GM12873 (cell line): Measurements from ENCODE around the gene PLK2.

Source experiments
- CTCF ChIP-seq: IDR thresholded peaks from 2 replicates; pipeline ENCODE4 v1.5.1; 2012; ENCODE audit warnings: low read depth, mild to moderate bottlenecking, moderate library complexity, low read length, control low read depth; ENCODE audit not compliant: insufficient read depth; ENCODE audit errors: missing control alignments

The PLK2 gene

DNA sequence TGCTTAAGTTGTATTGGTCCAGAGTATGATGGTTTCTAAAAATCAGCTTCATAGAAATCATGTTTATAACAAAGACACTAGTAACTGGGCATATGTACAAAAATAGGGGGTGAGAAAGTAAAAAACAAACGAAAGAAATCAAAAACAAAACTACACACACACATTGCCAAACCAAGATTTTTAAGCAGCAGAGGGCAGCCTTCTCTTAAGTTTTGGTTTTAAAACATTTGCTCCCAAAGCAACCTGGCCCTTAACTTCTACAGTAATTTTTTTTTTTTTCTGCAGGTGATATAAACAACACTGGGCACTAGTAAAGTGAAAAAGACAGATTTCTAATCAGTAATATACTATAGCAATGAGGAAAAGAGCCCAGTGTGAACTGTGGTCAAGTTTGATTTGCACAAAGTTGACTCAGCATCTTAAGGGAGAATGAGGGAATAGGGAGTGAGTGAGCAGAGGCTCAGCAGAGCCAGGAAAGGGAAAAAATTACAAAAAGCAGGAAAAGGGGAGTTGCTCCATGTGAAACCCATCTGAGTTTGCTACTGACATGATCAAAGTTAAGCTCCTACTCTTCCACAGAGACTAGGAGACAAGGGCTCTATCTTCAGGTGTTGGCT, 18.0 kb upstream of the PLK2 start:
- peak; percentile 25 for TF ChIP-seq CTCF

DNA sequence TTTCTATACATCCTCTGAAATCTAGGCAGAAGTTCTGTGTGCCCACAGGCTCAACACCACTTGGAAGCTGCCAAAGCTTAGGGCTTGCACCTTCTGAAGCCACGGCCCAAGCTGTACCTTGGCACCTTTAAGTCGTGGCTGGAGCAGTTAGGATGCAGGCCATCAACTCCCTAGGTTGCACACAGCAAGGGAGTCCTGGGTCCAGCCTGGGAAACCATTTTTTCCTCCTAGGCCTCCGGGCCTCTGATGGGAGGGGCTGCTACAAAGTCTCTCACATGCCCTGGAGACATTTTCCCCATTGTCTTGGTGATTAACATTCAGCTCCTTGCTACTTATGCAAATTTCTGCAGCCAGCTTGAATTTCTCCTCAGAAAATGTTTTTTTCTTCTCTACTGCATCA, 15.5 kb upstream of the PLK2 start:
- TF ChIP-seq CTCF = no peak

DNA sequence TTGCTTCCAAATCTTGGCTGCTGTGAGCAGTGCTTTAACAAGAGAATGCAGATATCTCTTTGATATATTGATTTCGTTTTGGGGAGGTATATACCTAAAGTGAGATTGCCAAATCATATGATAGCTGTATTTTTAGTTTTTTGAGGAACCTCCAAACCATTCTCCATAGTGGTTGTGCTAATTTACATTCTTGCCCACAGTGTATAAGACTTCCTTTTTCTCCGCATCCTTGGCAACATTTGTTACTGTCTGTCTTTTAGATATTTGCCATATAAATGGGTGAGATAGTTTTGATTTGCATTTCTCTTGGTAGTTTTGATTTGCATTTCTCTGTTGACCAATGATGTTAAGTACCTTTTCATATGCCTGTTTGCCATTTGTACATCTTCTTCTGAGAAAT, 10.0 kb upstream of the PLK2 start:
- no peak for TF ChIP-seq CTCF

- TF ChIP-seq CTCF = no peak
Measured at GRCh38 chr5:58466939-58467338, 7.1 kb upstream of the PLK2 start.

DNA sequence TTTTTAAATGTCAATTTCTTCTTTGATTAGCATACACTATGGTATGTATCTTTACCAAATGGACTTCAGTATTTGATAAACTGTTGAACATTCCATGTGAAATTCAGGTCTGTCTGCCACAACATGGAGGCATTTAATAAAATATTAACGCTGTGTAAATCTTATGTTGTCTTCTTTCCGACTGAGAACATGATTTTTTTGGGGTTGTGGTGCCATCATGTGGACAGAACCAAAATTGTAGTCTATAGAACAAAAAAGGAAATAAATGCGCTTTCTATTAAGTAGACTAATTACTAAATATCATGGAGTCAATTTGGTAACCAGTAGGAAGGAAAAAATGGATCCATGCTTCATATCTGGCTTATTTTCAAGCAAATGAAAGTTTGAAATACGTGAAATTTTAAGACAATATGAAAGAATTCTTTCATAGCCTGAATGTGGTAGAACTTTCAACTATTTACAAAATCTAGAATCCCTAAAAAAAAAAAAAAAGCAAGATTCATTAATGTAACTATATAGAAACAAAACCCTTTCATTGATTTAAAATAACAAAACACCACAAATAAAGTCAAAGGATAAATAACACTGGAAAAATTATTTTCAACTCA, 2.8 kb upstream of the PLK2 start:
- peak; percentile 44 for TF ChIP-seq CTCF

DNA sequence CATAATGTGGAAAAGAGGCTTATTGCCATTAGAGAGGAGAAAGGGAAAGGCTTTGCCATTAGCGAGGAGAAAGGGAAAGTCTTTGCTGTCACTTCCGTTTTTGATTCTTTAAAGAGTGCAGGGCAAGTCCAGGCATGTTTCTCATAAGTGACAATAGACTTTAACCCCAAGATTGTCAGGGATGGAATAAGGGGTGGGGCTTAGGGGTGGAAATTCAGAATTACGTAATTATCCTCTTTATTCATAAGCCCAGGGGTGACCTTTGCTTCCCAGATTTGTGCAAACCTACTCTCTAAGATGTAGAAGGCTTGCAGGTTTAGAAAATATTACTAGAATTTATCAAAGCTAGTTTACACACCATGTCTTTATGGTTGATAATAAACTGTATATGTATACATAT, 2.3 kb upstream of the PLK2 start:
- no peak for TF ChIP-seq CTCF

- peak; percentile 82 for TF ChIP-seq CTCF
Measured at GRCh38 chr5:58460732-58461286, 923 bp upstream of the PLK2 start.
